GM19025 (cell line): Measurements from ENCODE around the gene MC2R.

Experiments used
- ATAC-seq: cut with Tn5 transposase; IDR thresholded peaks from one replicate; pipeline ENCODE4 v1.9.1; 2021; ENCODE audit warnings: mild to moderate bottlenecking, low read depth, moderate library complexity; ENCODE audit not compliant: unreplicated experiment

Gene MC2R

DNA sequence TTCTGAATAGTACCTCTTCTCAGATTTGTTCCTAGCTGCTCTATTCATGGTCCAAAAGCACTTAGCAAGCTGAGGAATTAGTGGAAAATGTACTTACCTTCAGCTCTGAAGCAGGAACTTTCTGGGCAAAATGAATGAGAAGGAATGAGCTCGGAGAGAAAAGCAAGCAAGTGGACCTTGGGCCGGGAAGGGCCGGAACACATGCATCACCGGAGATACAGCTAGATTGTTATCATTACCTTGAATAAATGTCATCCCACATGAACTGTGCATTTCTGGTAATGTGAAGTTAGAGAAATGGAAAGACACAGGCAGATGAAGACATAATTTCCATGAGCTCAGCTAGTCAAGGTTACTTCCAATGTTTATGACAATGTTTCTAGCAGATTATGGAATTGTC lies at the start of gene MC2R:
MC2R (minus strand) TSS at position 146 of the 400 bp plus-strand sequence. CDS start 30,018 bp downstream, outside the sequence.
- no peak for ATAC-seq

- no peak for ATAC-seq
Measured at GRCh38 chr18:13945811-13946210, 30.5 kb upstream of the MC2R start.

- ATAC-seq, result no peak
Measured at GRCh38 chr18:13943338-13943737, 28.0 kb upstream of the MC2R start.

- no peak for ATAC-seq
Measured at GRCh38 chr18:13940326-13940725, 25.0 kb upstream of the MC2R start.

- ATAC-seq, result no peak
Measured at GRCh38 chr18:13934676-13935075, 19.3 kb upstream of the MC2R start.

DNA sequence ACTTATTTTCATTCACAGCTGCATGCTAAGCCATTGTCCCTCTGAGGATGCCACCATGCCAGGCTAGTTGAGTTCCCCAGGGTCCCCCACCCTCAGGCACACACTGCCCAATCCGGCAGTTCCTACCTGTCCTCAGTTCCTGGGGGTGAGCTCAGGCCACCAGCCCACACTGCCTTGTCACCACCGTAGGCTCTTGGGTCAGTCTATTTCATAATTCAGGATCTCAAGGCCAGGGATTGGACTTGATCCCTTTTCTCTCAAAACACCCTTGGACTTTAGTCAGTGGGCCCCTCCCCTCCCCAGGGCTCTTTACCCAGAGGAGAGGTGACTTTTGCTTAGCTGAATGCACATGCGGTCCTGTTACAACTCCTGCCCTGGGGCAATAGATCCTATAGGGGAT lies 18.7 kb upstream of the MC2R start:
- ATAC-seq, result no peak

- ATAC-seq, result no peak
Measured at GRCh38 chr18:13932285-13933025, 17.1 kb upstream of the MC2R start.

- ATAC-seq, result no peak
Measured at GRCh38 chr18:13930964-13931363, 15.6 kb upstream of the MC2R start.

DNA sequence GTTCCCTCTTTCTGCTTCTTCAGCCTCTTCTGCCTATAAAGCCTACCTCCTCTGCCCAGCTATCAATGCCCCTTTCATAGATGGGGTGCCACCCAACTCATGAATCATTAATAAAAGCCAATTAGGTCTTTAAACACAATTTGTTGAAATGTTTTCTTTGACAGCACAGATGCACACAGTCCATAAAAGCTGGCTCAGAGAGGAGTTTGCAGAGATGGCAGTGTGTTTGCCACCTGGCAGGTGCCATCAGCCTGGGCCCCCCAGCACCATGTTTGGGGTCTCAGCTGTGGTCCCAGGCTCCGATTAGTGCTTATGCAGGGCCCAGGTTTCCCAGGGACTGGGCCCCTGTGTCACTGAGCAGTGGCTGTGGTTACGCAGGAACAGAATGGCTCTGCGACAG lies 7.9 kb upstream of the MC2R start:
- no peak for ATAC-seq

DNA sequence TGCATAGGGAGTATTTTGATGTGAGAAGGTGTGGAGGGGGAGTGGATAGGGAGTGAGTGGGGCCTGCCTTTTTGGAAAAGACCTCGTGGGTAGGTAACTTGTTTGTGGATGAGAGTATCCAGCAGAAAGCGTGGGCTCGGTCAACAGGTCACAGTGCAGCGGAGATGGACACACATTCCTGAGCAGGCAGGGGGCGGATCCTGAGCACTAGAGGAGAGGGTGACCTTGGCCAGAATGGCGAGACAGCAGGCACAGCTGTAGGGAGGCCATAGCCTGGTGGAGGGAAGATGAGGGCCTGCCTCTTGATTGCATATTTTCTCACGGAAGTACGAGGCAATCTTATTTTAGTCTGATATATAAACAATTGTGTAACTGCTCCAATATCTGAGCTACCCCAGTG lies 3.6 kb upstream of the MC2R start:
- no peak for ATAC-seq

DNA sequence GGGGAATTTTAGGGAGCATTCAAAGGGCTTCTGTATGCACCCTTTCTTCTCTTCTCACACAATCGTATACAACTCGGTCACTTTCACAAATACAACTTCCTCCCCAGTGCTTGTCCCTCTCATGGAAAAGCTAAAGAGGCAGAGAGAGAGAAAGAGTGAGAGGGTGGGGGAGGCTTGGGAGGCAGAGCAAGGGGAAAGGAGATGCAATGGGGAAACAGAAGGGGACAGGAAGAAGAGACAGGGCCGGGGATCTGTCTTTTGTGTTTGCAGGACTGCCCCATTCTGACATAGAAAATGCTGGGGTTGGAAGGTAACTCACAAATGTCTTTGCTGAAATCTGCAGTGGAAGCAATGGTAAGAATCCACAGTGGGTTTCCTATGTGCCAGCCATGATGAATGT lies 2.1 kb upstream of the MC2R start:
- ATAC-seq, result no peak

GRCh38 chr18:13916559-13916958 lies 1.2 kb upstream of the MC2R start:
- ATAC-seq, result no peak

DNA sequence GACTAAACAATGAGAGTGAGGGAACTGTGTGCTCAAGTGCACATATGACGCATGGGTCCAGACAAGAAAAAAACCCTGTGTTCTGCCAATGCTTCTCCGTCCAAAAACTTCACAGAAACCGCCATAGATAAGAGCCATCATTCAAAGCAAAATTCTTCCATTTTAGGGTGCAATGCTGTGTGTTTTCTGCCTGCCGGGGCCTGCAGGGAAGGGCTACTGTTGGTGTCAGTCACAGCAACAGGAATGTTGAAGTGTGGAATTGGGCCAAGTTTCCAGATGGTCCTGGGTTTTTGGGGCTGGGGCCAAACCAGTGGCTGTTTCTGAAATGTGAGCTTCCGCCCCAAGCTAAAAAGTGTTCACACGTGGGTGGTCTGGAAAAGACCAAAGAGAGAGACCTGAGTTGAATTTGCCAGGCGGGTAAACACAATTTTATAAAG lies 677 bp upstream of the MC2R start:
- no peak for ATAC-seq

DNA sequence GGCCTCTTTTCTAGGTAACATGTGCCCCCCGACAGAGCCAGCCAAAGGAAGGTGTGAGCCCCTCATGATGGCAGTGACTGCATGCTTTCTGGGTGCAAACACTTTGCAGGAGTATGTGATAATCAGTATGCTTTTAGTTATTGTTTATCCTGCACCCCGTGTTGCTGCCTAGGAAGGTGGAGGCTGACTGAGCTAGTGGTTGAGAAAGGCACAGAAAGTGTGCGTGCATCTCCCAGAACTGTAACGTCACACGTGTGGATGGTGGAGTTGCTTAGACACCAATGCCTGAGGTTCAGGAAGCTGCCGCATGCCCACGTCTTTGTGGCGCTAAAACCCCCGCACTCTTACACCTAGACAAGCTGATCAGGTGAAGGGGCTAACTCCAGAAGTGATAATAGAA lies 580 bp downstream of the MC2R start:
- ATAC-seq, result no peak

GRCh38 chr18:13914170-13914569 lies 1.2 kb downstream of the MC2R start:
- no peak for ATAC-seq

DNA sequence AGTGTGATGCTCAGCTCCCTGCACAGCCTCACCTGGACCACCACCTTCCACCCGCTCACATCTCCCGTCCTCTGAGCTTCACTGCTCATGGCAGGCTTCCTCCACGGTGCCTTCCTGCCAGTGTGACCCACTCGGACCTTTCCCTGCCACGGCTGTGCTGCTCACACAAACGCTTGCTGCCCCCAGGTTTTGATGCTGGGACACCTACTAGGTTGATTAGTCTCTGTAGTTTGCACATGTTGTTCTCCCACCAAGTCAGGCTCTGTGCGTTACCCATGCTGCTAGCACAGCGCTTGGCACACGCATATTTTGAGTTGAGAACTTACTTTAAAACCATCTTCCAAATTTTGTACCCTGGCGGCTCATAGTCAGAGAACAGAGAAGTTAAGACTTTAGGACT lies 2.1 kb downstream of the MC2R start:
- no peak for ATAC-seq

- ATAC-seq, result no peak
Measured at GRCh38 chr18:13912601-13913000, 2.7 kb downstream of the MC2R start.

DNA sequence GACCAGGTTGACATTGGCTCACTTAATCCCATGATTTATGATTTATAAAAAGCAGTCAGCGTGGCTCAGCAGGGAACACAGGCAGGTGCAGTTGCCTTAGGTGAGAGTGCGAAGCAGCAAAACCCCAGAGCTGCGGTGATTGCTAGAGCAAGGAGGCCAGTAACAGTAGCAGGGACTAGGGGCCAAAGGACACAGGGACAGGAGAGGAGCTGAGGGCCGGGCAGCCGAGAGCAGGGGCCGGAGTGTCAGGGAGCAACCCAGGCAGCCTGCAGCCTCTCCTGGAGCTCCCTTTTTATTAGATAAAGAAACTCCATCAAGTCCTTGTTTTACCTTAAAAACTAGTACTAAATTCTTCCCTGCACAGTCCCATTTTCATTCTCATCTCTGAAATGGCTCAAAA lies 4.3 kb downstream of the MC2R start:
- no peak for ATAC-seq

- ATAC-seq, result no peak
Measured at GRCh38 chr18:13910501-13910900, 4.8 kb downstream of the MC2R start.

- ATAC-seq, result no peak
Measured at GRCh38 chr18:13909141-13909940, 6.0 kb downstream of the MC2R start.

GRCh38 chr18:13900633-13901032 lies 14.7 kb downstream of the MC2R start:
- ATAC-seq, result no peak

- ATAC-seq, result no peak
Measured at GRCh38 chr18:13895505-13896033, 19.8 kb downstream of the MC2R start.
